ENCODE data around the gene DYDC2.

Gene DYDC2

DNA sequence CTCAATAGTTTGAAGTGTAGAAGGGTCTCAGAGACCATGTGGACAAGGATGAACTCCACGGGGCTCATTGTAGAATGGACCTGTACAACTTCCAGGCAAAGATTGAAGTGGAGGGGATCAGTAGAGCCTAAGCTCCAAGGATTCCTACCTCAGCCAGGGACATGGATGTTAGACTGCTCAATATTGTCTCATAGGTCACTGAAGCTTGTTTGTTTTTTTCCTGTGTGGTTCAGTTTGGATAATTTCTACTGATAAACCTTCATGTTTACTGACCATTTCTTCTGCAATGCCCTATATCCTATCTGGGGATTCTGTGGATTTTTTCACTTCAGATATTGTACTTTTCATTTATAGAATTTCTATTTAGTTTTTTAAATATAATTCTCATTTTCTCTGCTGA is 8.9 kb downstream of the DYDC2 start:
- no peak for ATAC-seq
- TF ChIP-seq ZFP3 (CRISPR knock-in tag; IDR thresholded peaks at IDR 0.05) (no peak), OSR1 (CRISPR knock-in tag; IDR thresholded peaks at IDR 0.05) (no peak), POU6F1 (CRISPR knock-in tag; IDR thresholded peaks at IDR 0.05; ENCODE audit: borderline replicate concordance, low read depth) (no peak), PPARA (CRISPR knock-in tag; IDR thresholded peaks at IDR 0.05; ENCODE audit: borderline replicate concordance) (no peak), BACH2 (CRISPR knock-in tag; IDR thresholded peaks at IDR 0.05; ENCODE audit: borderline replicate concordance) (no peak), ZC3H10 (CRISPR knock-in tag; IDR thresholded peaks at IDR 0.05) (no peak), TCF4 (CRISPR knock-in tag; IDR thresholded peaks at IDR 0.05; ENCODE audit: borderline replicate concordance) (no peak), ZFP30 (CRISPR knock-in tag; IDR thresholded peaks at IDR 0.05) (no peak), TOX (CRISPR knock-in tag; IDR thresholded peaks at IDR 0.05; ENCODE audit: borderline replicate concordance) (no peak)

- TF ChIP-seq ZNF565 (CRISPR knock-in tag; conservative IDR thresholded peaks at IDR 0.05; ENCODE audit: low read depth): no peak
- TF ChIP-seq ZNF8 (CRISPR knock-in tag; IDR thresholded peaks at IDR 0.05): no peak
- no peak for TF ChIP-seq ZFP30 (CRISPR knock-in tag; IDR thresholded peaks at IDR 0.05)
- TF ChIP-seq, protein P1, sequence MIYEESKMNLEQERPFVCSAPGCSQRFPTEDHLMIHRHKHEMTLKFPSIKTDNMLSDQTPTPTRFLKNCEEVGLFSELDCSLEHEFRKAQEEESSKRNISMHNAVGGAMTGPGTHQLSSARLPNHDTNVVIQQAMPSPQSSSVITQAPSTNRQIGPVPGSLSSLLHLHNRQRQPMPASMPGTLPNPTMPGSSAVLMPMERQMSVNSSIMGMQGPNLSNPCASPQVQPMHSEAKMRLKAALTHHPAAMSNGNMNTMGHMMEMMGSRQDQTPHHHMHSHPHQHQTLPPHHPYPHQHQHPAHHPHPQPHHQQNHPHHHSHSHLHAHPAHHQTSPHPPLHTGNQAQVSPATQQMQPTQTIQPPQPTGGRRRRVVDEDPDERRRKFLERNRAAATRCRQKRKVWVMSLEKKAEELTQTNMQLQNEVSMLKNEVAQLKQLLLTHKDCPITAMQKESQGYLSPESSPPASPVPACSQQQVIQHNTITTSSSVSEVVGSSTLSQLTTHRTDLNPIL (CRISPR knock-in tag; IDR thresholded peaks at IDR 0.05; ENCODE audit: low read depth): no peak
- no peak for ATAC-seq
Measured at GRCh38 chr10:80371467-80371866, 14.9 kb downstream of the DYDC2 start.

GRCh38 chr10:80372675-80373074 is 16.1 kb downstream of the DYDC2 start:
- TF ChIP-seq, protein P2, sequence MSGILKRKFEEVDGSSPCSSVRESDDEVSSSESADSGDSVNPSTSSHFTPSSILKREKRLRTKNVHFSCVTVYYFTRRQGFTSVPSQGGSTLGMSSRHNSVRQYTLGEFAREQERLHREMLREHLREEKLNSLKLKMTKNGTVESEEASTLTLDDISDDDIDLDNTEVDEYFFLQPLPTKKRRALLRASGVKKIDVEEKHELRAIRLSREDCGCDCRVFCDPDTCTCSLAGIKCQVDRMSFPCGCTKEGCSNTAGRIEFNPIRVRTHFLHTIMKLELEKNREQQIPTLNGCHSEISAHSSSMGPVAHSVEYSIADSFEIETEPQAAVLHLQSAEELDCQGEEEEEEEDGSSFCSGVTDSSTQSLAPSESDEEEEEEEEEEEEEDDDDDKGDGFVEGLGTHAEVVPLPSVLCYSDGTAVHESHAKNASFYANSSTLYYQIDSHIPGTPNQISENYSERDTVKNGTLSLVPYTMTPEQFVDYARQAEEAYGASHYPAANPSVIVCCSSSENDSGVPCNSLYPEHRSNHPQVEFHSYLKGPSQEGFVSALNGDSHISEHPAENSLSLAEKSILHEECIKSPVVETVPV (CRISPR knock-in tag; IDR thresholded peaks at IDR 0.05): no peak
- TF ChIP-seq ZC3H10 (CRISPR knock-in tag; IDR thresholded peaks at IDR 0.05) (no peak), ZNF565 (CRISPR knock-in tag; conservative IDR thresholded peaks at IDR 0.05; ENCODE audit: low read depth) (no peak), POU6F1 (CRISPR knock-in tag; IDR thresholded peaks at IDR 0.05; ENCODE audit: borderline replicate concordance, low read depth) (no peak), ARNTL (CRISPR knock-in tag; IDR thresholded peaks at IDR 0.05; ENCODE audit: borderline replicate concordance, low read depth) (no peak), ESRRG (CRISPR knock-in tag; IDR thresholded peaks at IDR 0.05) (no peak), BACH2 (CRISPR knock-in tag; IDR thresholded peaks at IDR 0.05; ENCODE audit: borderline replicate concordance) (no peak), RARB (CRISPR knock-in tag; IDR thresholded peaks at IDR 0.05) (no peak), PPARA (CRISPR knock-in tag; IDR thresholded peaks at IDR 0.05; ENCODE audit: borderline replicate concordance) (no peak), TOX (CRISPR knock-in tag; IDR thresholded peaks at IDR 0.05; ENCODE audit: borderline replicate concordance) (no peak), ZFP3 (CRISPR knock-in tag; IDR thresholded peaks at IDR 0.05) (no peak), CSDC2 (CRISPR knock-in tag; IDR thresholded peaks at IDR 0.05) (no peak), OSR1 (CRISPR knock-in tag; IDR thresholded peaks at IDR 0.05) (no peak), GLIS3 (CRISPR knock-in tag; IDR thresholded peaks at IDR 0.05) (no peak), TSHZ2 (CRISPR knock-in tag; IDR thresholded peaks at IDR 0.05) (no peak), ZNF8 (CRISPR knock-in tag; IDR thresholded peaks at IDR 0.05) (no peak), ZFP30 (CRISPR knock-in tag; IDR thresholded peaks at IDR 0.05) (no peak)
- TF ChIP-seq, protein P1 (CRISPR knock-in tag; IDR thresholded peaks at IDR 0.05; ENCODE audit: low read depth): no peak
- TF ChIP-seq, protein P3, sequence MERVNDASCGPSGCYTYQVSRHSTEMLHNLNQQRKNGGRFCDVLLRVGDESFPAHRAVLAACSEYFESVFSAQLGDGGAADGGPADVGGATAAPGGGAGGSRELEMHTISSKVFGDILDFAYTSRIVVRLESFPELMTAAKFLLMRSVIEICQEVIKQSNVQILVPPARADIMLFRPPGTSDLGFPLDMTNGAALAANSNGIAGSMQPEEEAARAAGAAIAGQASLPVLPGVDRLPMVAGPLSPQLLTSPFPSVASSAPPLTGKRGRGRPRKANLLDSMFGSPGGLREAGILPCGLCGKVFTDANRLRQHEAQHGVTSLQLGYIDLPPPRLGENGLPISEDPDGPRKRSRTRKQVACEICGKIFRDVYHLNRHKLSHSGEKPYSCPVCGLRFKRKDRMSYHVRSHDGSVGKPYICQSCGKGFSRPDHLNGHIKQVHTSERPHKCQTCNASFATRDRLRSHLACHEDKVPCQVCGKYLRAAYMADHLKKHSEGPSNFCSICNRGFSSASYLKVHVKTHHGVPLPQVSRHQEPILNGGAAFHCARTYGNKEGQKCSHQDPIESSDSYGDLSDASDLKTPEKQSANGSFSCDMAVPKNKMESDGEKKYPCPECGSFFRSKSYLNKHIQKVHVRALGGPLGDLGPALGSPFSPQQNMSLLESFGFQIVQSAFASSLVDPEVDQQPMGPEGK (CRISPR knock-in tag; IDR thresholded peaks at IDR 0.05; ENCODE audit: borderline replicate concordance): no peak
- no peak for ATAC-seq
